ENCODE measurements around the gene ARSK.

The ARSK gene

GRCh38 chr5:95583992-95584391 is 29.1 kb downstream of the ARSK start:
- no peaks in the 10 kb centered on the region for H3K27me3 ChIP-seq (ENCODE audit: insufficient read depth, low read length, poor library complexity)
- no peak overlapping the region for H3K4me3 ChIP-seq (ENCODE audit: low read depth in 1 of 2, low read length in 2 of 2)
- H2AFZ ChIP-seq (ENCODE audit: low read depth, low read length) = no peak overlapping the region
- DNase-seq = no peak
- no peaks in the 10 kb centered on the region for H3K79me2 ChIP-seq (ENCODE audit: insufficient read depth, low read length)
- ATAC-seq (ENCODE audit: insufficient read depth, low read depth) = no peak
- H3K27ac ChIP-seq (ENCODE audit: low read length) = no peak overlapping the region
- no peak overlapping the region for H3K4me2 ChIP-seq (ENCODE audit: insufficient read depth, low read length)
- no peak overlapping the region for H3K9ac ChIP-seq (ENCODE audit: low read depth, low read length)
- H3K4me1 ChIP-seq (ENCODE audit: insufficient read depth, low read length) = no peaks in the 10 kb centered on the region
- no peaks in the 10 kb centered on the region for H3K9me3 ChIP-seq (ENCODE audit: insufficient read depth, low read length, severe bottlenecking)
- no peak for TF ChIP-seq EZH2 (IDR thresholded peaks at IDR 0.05; ENCODE audit: borderline replicate concordance, low read depth, low read length, severe bottlenecking)
- TF ChIP-seq CTCF (IDR thresholded peaks at IDR 0.05; ENCODE audit: borderline replicate concordance, extremely low read depth, low read length, poor library complexity, severe bottlenecking) = no peak
- no peaks in the 10 kb centered on the region for H4K20me1 ChIP-seq (ENCODE audit: insufficient read depth, low read length)
- H3K36me3 ChIP-seq (ENCODE audit: insufficient read depth, low read length) = no peaks in the 10 kb centered on the region

GRCh38 chr5:95590880-95591279 is 36.0 kb downstream of the ARSK start:
- ATAC-seq (ENCODE audit: insufficient read depth, low read depth) (peak; percentile 55), DNase-seq (no peak)
- TF ChIP-seq CTCF (IDR thresholded peaks at IDR 0.05; ENCODE audit: borderline replicate concordance, extremely low read depth, low read length, poor library complexity, severe bottlenecking) (no peak), EZH2 (IDR thresholded peaks at IDR 0.05; ENCODE audit: borderline replicate concordance, low read depth, low read length, severe bottlenecking) (no peak)
- Histone ChIP-seq H3K4me1 (ENCODE audit: insufficient read depth, low read length) (peaks cover 17% of the 10 kb centered on the region), H3K9ac (ENCODE audit: low read depth, low read length) (no peak overlapping the region), H3K4me2 (ENCODE audit: insufficient read depth, low read length) (no peak overlapping the region), H3K9me3 (ENCODE audit: insufficient read depth, low read length, severe bottlenecking) (no peaks in the 10 kb centered on the region), H4K20me1 (ENCODE audit: insufficient read depth, low read length) (no peaks in the 10 kb centered on the region), H3K36me3 (ENCODE audit: insufficient read depth, low read length) (no peaks in the 10 kb centered on the region; the same call in 1 of the 2 replicates), H3K27ac (ENCODE audit: low read length) (peak overlapping the region; percentile 51), H3K27me3 (ENCODE audit: insufficient read depth, low read length, poor library complexity) (no peaks in the 10 kb centered on the region), H2AFZ (ENCODE audit: low read depth, low read length) (peak overlapping the region; percentile 10; the same call in 1 of the 2 replicates), H3K79me2 (ENCODE audit: insufficient read depth, low read length) (no peaks in the 10 kb centered on the region), H3K4me3 (ENCODE audit: low read depth in 1 of 2, low read length in 2 of 2) (no peak overlapping the region)

- no peaks in the 10 kb centered on the region for H3K27me3 ChIP-seq (ENCODE audit: insufficient read depth, low read length, poor library complexity)
- H3K27ac ChIP-seq (ENCODE audit: low read length) = no peak overlapping the region
- no peaks in the 10 kb centered on the region for H3K79me2 ChIP-seq (ENCODE audit: insufficient read depth, low read length)
- H3K4me2 ChIP-seq (ENCODE audit: insufficient read depth, low read length) = no peak overlapping the region
- TF ChIP-seq CTCF (IDR thresholded peaks at IDR 0.05; ENCODE audit: borderline replicate concordance, extremely low read depth, low read length, poor library complexity, severe bottlenecking) (no peak), EZH2 (IDR thresholded peaks at IDR 0.05; ENCODE audit: borderline replicate concordance, low read depth, low read length, severe bottlenecking) (no peak)
- H3K9me3 ChIP-seq (ENCODE audit: insufficient read depth, low read length, severe bottlenecking) = no peaks in the 10 kb centered on the region
- no peak for DNase-seq
- peaks cover 17% of the 10 kb centered on the region for H3K4me1 ChIP-seq (ENCODE audit: insufficient read depth, low read length)
- no peak overlapping the region for H3K9ac ChIP-seq (ENCODE audit: low read depth, low read length)
- H4K20me1 ChIP-seq (ENCODE audit: insufficient read depth, low read length) = no peaks in the 10 kb centered on the region
- no peak overlapping the region for H2AFZ ChIP-seq (ENCODE audit: low read depth, low read length)
- H3K36me3 ChIP-seq (ENCODE audit: insufficient read depth, low read length) = no peaks in the 10 kb centered on the region; the same call in 1 of the 2 replicates
- no peak for ATAC-seq (ENCODE audit: insufficient read depth, low read depth)
- H3K4me3 ChIP-seq (ENCODE audit: low read depth in 1 of 2, low read length in 2 of 2) = no peak overlapping the region
Observed at GRCh38 chr5:95591490-95591901, 36.6 kb downstream of the ARSK start.
